ENCODE measurements around the gene PHLDB2.

PHLDB2 gene

GRCh38 chr3:112012205-112012992 is 153.3 kb downstream of the PHLDB2 start:
- in situ Hi-C loops (cut with MboI; ENCODE audit: low sequenced_read_pairs) = no loop called here

GRCh38 chr3:112013058-112013783 is 154.2 kb downstream of the PHLDB2 start:
- in situ Hi-C loops (cut with MboI; ENCODE audit: low sequenced_read_pairs) = no loop called here

GRCh38 chr3:112013784-112014143 is 154.7 kb downstream of the PHLDB2 start:
- in situ Hi-C loops (cut with MboI; ENCODE audit: low sequenced_read_pairs) = no loop called here

- in situ Hi-C loops (cut with MboI; ENCODE audit: low sequenced_read_pairs) = no loop called here
These were observed 158.0 kb downstream of the PHLDB2 start for GRCh38 chr3:112017091-112017490.

GRCh38 chr3:112018712-112019111 is 159.6 kb downstream of the PHLDB2 start:
- in situ Hi-C loops (cut with MboI; ENCODE audit: low sequenced_read_pairs) = no loop called here

GRCh38 chr3:112019716-112020115 is 160.7 kb downstream of the PHLDB2 start:
- in situ Hi-C loops (cut with MboI; ENCODE audit: low sequenced_read_pairs) = no loop called here

- in situ Hi-C loops (cut with MboI; ENCODE audit: low sequenced_read_pairs) = no loop called here
These were observed 161.6 kb downstream of the PHLDB2 start for GRCh38 chr3:112020674-112021085.

Measured in HL-60/S4 treated with retinoic acid at 250 ng/mL for 4 days and 3 days (cell line).